ENCODE results near the gene STARD3NL.
"Not testable (repeated sequence)": the region's sequence is repeated elsewhere in the genome, so short reads cannot be mapped to it uniquely, and the experiment has no call there.

Gene STARD3NL, protein sequence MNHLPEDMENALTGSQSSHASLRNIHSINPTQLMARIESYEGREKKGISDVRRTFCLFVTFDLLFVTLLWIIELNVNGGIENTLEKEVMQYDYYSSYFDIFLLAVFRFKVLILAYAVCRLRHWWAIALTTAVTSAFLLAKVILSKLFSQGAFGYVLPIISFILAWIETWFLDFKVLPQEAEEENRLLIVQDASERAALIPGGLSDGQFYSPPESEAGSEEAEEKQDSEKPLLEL

DNA sequence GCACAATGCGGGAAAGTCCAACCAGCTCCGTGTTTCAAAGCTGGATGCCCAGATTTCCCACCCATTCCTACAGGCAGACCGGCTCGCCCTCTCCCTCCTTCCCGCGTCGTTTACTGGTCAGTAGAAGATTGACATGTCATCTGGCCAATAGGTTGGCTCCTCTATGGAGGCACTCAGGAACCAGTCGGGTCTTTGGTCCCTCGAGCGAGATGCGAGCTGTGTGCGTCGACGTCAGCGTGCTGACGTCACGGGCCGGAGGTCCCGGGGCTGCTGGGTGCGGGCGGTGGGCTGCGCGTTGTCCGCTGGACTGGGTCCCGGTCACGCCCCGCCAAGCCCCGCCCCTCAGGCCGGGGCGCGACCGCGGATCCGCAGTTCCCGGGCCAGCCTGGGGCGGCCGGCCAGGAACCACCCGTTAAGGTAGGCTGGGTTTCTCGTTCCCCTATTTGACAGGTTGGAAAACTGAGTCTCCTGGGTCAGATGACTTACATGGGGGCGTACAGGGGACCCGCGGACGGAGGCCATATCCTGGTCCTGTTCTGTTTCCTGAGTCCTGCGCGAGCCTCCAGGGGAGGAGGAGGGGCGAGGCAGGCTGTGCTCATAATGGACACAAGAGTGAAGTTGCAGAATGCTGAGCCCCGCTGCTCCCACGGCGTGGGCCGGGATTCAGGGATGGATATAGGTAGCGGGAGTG, at the start of gene STARD3NL:
STARD3NL (plus strand) TSS at position 242 of the 691 bp plus-strand sequence. CDS start 29,260 bp downstream, outside the sequence.
- DNase-seq (ENCODE audit: low spot score), result peak; percentile 100

DNA sequence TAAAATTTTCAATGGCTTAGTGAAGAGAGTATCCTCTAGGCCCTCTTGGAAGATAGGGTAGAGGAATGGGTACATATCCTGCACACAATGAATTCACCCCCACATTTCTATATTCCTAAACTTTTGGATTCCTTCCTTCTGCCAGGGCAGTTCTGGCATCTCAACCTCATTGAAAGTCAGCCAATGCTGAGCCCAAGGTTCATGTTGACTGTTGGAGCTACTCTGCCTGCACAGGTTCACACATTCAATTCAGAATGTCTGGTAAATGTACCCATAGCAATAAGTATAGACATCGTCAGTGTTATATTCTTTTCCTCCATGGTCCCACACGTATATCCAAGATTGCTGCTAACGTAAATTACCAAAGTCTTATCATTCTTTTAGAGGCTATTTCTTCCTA, 48.9 kb upstream of the STARD3NL start:
- DNase-seq (ENCODE audit: low spot score), result no peak

DNA sequence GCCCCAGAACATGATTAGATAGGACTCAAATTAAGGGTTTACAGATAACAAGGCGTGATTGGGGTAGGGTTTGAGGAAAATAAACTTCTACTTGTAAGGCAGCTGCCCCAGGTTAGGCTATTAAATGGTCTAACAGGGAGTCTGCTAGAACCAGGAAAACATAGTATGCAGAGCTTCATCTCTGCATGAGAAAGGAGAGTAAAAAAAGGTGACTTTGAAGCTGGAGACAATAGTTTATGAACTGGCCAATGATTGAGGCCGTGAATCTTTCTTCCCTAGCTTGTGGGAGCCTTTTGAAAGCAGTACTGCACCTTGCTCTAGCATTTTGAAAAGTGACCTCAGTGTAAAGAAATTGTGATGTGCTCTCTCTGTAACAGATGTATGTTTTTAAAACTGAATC, 48.5 kb upstream of the STARD3NL start:
- no peak for DNase-seq (ENCODE audit: low spot score)

DNA sequence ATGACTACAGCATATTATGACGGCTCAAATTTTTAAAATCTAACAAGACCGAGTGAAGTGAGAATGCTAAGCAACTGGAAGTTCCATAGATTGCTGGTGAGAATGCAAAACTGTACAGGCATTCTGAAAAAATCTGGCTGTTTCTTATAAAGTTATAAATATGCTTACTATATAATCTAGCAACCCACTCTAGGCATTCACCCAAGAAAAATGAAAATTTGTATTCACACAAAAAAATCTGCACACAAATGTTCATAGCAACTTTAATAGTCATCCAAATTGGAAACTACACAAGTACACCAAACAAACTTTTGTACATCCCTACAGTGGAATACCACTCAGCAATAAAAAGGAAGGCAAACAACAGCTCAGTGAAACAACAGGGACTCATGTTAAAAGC, 39.9 kb upstream of the STARD3NL start:
- no peak for DNase-seq (ENCODE audit: low spot score)

DNA sequence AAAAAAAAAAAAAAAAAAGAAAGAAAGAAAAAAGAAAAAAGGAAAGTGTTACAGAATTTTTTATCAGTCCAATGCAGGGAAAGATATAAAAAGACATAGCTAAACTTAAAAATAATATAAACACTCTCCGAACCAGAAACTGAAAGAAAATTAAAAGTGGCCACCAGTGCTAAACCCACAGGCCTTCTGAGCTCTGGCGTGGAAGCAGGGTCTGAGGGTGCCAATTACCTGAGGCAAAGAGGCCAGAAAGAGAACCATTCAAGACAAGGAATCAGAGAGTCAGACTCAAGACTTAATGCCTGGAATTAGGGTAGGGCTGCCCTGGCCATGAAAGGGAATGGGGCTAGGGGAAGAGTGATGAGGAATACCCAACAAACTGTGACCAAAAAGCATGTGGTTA, 36.9 kb upstream of the STARD3NL start:
- DNase-seq (ENCODE audit: low spot score), result no peak

DNA sequence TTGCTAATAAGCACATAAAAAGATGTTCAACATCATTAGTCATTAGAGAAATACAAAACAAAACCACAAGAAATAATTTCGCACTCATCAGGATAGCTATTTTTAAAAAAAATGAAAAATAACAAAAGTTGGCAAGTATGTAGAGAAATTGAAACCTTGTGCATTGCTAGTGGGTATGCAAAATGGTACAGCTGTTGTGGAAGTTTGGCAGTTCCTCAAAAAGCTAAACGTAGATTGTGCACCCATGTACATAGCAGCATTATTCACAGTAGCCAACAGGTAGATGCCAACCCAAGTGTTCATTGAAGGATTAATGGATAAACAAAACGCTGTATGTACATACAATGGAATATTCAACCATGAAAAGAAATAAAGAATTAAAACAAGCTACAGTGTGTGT, 35.3 kb upstream of the STARD3NL start:
- peak; percentile 61 for DNase-seq (ENCODE audit: low spot score)

DNA sequence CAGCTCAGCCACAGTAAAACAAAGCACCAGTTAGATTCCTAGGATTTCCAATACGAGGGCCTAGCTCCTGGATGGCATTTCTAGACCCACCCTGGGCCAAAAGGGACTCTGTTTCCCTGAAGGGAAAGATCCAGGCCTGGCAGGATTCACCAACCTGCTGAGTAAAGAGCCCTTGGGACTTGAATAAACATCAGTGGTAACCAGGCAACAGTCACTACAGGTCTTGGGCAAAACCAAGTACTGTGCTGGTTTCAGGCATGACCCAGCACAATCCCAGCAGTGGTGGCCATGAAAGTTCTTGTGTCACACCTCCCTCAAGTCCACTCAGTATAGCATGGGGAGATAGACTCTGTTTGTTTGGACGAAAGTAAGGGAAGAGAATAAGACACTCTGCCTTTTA, 31.0 kb upstream of the STARD3NL start:
- DNase-seq (ENCODE audit: low spot score), result no peak

DNA sequence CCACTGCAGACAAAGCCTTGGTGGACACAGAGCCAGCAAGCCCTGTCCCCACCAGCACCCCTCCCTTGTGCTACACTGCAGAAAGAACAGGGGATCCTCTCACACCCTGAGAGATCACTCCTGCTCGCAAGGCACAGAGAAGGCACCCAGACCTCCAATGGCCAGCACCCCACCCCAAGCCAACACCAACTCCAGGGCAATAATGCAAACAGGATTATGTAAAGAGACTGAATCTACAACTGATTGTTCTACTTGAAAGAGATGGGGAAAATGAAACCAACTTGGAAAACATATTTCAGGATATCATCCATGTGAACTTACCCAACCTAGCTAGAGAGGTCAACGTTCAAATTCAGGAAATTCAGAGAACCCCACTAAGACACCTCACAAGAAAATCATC, 26.5 kb upstream of the STARD3NL start:
- no peak for DNase-seq (ENCODE audit: low spot score)

DNA sequence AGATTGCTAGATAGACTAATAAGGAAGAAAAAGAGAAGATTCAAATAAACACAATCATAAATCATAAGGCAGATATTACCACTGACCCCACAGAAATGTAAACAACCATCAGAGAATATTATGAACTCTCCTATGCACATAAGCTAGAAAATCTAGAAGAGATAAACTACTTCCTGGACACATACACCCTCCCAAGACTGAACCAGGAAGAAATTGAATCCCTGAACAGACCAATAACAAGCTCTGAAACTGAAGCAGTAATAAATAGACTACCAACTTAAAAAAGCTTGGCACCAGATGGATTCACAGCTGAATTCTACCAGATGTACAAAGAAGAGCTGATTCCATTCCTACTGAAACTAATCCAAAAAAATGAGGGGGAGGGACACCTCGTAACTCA, 24.5 kb upstream of the STARD3NL start:
- DNase-seq (ENCODE audit: low spot score), result no peak

DNA sequence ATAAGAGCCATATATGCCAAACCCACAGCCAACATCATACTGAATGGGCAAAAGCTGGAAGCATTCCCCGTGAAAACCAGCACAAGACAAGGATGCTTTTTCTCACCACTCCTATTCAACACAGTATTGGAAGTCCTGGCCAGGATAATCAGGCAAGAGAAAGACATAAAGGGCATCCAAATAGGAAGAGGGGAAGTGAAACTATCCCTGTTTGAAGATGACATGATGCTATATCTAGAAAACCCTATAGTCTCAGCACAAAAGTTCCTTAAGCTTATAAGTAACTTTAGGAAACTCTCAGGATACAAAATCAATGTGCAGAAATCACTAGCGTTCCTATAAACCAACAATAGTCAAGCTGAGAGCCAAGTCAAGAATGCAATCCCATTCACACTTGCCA, 23.8 kb upstream of the STARD3NL start:
- no peak for DNase-seq (ENCODE audit: low spot score)

DNA sequence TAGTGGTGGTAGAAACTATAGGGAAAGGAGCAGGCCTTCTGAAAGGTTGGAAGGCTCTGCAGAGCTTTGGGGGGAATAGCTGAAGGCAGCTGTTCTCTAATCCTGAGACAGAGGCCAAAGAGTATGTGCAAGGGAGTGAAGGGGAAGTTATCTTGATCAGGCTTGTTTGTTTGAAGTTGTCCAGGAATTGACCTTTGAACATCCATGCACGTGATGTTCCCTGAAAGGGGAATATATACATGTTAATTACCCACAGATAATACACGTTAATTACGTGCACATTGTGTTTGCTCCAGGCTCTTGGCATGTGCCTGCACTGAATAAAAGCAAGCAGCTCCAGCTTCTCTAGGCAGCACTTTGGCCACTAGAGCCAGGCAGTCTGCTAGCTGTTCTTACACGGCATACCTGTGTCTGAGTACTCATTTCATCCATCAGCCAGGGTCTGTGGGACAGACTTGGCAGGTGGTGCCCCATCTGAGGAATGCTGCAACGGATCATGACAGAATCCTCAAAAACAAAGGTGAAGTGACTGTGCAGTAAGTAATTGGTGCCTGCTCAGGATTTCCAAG, 18.0 kb upstream of the STARD3NL start:
- no peak for DNase-seq (ENCODE audit: low spot score)

DNA sequence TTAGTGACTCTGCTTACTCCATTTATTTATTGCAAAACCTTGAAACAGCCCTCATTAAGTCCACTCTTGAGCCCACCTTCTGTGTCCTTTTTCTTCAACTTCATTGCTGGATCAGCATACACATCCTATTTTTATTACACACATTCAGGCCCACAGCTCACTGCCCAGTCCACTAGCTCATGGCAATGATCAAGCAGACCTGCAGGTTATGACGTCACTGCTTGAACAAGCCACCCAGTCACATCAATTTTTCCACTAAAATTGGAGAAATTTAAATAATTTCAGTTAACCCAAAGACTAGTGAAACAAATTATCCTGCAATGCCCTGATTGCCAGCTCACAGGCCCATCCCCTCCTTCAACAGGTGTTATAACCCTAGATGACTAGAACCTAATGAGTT, 16.0 kb upstream of the STARD3NL start:
- no peak for DNase-seq (ENCODE audit: low spot score)

DNA sequence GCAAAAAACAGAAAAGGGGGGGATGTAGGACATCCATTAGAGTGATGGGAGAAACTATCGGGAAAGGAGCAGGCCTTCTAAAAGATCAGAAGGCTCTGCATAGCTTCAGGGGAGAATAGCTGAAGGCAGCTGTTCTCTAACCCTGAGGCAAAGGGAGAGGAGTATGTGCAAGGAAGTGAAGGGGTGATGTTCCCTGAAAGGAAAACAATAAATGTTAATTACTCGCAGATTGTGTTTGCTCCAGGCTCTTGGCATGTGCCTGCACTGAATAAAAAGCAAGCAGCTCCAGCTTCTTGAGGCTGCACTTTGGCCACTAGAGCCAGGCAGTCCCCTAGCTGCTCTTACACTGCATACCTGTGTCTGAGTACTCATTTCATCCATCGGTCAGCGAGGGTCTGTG, 14.4 kb upstream of the STARD3NL start:
- no peak for DNase-seq (ENCODE audit: low spot score)

DNA sequence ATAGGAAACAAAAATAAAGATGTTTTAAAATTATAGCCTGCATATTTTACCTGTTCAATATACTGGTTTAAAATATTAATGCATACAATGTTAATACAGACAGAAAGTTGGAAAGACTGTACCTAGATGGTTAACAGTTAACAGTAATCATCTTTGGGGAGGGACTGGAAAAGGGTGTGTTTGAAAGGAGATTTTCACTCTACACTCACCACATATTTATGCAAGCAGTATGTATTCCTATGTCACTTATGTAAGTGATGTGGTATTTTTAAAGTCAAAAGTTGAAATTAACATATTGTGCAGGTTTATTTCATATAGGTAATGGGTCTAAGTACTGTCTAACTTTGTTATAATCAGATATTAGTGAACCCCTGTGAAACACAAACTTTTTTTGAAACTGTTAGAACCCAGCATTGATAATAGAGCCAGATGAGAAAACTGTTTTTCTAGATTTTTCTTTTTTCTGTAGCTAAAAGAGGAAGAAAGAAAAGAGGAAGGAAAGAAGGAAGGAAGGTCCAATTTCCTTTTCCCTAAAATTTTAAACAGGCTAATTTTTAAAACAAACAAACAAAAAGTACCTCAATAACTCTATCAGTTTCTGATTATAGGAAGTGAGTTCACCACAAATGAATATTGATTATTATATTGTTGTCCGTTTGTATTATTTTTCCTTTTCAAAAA, 9.0 kb upstream of the STARD3NL start:
- no peak for DNase-seq (ENCODE audit: low spot score)

DNA sequence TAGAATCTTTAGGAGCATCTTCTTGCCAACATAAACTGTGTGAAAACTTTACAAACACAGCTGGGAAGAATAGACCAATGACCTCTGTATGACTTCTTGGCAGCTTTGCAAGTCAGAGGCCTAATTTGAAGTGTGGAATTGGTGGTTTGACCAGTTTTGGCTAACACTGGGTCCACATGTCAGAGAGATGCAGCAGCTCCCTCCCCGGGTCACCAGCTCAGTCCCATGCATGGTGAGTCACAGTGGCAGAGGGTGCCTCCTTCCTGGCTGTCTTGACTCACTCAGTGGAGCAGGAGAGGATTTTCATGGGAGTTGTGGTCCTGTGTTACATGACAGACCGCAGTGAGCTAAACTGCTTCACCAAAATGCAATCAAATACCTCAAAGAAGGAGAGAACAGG, 8.2 kb upstream of the STARD3NL start:
- no peak for DNase-seq (ENCODE audit: low spot score)

DNA sequence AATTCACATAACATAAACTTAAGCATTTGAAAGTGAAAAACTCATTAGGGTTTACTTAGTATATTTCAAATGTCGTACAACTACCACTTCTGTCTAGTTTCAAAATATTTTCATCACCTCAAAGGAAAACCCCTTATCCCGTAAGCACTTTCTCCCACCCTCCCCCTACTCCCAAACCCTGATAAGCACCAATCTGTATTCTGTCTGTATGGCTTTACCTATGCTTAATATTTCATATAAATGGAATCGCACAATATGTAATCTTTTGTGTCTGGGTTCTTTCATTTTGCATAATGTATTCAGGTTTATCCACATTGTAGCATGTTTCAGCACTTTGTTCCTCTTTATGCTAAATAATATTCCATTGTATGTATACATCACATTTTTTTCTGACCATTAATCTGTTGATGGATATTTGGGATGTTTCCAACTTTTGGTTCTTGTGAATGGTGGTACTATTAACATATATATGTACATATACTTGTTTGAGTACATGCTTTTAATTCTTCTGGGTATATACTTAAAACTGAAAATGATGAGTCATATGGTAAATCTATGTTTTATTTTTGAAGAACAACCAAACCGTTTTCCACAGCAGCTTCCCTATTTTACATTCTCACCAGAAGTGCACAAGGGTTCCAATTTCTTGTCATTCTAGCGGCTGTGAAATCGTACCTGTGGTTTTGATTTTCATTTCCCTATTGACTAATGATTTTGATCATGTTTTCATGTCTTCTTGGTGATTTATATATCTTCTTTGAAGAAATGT, 6.2 kb upstream of the STARD3NL start:
- no peak for DNase-seq (ENCODE audit: low spot score)

DNA sequence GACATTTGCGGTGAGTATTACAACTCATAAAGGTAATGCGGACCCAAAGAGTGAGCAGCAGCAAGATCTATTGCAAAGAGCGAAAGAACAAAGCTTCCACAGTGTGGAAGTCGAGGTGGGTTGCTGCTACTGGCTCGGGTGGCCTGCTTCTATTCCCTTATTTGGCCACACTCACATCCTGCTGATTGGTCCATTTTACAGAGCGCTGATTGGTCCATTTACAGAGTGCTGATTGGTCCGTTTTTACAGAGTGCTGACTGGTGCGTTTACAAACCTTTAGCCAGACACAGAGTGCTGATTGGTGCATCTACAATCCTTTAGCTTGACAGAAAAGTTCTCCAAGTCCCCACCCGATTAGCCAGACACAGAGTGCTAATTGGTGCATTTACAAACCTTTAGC, 2.5 kb upstream of the STARD3NL start:
- DNase-seq (ENCODE audit: low spot score), result not testable (repeated sequence)

DNA sequence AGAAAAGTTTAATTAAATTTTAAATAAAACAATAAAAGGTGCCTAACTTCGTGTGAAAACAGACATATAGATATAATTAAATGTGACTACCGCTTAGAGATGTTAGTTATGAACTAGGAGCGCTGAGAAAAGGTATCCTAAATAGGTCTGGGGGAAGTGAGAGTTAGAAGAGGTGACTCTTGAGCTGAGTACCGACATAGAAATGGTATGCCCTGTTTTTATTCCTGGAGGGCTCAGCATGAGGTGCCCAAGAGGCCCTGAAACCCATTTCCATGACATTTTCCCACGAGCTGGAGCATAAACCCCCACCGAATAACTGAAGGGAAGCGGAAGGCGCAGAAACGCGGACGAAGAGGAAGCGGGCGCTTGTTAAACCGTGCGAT, 433 bp upstream of the STARD3NL start:
- DNase-seq (ENCODE audit: low spot score), result no peak

DNA sequence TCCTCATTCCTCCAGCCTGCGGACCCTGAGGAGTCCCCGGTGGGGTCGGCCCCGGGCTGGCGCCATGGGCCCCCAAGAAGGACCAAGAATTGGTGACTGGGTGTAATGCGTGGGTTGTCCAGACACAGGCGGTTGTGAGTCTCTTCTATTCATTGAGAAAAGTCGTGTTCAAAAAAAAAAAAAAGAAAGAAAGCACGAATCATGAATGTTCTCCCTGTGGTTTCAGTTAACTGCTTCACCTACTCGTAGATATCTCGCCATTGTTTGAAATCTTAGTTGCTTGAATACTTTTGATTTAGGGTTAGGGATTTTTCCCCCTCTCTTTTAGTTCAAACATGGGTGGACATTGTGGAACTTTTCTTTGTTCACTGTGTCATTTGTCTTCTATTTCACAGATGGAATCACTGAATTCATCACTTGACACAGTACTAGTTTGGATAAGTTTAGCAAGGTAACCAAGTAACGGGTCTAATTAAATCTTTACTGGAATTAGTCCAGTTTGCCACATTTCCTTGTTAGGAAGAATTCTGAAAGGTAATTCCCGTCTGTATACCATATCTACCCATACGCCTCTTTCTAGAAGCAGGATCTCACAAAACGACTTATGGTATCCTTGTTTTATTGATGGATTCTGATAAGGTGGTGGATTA, 775 bp downstream of the STARD3NL start:
- peak; percentile 77 for DNase-seq (ENCODE audit: low spot score)

DNA sequence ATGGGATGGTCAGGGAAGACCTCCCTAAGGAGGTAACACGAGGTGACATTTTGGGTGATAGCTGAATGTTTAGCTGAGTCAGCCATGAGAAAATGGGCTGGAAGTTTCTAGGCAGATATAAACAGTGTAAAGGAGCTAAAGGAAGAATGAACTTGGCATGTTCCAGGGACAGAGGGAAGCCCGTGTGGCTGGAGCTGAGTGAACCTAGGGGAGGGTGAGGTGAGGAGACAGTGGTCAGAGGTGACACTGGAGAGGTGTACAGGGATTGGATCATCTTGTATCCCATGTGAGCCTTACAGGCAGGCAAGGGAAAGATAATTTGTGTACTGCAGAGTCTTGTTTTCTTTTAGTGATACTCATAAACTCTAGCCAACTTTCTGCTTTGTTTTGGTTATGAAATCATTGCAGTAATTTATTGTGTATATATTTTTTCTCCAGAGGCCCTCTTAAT, 1.8 kb downstream of the STARD3NL start:
- DNase-seq (ENCODE audit: low spot score), result no peak

DNA sequence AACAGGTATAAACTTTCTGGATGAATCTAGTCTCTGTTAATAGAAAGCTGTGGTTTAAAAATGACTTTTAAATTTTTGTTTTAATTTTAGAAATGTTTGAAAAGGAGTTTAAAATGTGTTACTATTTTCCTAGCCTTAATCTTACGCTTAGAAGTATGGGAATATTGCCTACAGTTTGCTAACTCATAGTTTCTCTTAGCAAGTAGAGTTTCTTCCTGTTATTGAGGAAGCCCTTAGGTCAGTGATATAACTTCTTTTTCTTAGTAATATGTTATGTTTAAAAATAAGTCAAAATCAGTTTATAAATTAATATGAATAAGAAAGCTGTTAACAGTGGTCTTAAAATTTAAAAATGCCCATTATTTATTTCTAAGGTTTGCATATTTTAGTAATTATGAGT, 3.1 kb downstream of the STARD3NL start:
- no peak for DNase-seq (ENCODE audit: low spot score)

DNA sequence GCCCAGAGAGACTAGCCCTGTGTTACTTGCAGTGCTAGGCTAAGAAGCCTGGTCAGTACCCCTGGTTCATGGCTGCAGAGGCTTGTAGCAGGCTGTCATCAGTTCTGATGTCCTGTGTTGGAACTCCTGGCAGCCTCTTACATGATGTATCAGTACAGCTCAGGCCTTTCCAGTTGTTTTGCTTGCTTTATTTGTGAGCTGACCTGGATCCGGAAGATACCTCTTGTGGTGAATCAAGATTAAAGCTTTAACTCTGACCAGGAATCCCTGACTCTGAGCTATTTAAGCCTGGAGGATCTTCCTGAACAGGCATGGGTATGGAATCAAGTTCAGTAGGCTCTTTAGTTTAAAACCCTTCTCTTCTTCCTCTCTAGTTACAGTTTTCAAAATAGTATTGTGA, 4.4 kb downstream of the STARD3NL start:
- DNase-seq (ENCODE audit: low spot score), result no peak

Data from NAMALWA (cell line).